Activated CD8-positive, alpha-beta memory T cell treated with anti-CD3 and anti-CD28 coated beads for 4 hours (primary cell): Measurements from ENCODE around the gene WDR62.

Experiments used
- DNase-seq, 2 donors: peaks; one replicate each; pipeline ENCODE4 v3.0.0-alpha.2; 2020; ENCODE audit warnings: low read depth in 2 of 2

Gene WDR62

GRCh38 chr19:36140304-36141038 lies 85.8 kb downstream of the WDR62 start:
- peak in 1 of 2 donors; percentile 17 for DNase-seq

GRCh38 chr19:36141039-36141927 lies 86.6 kb downstream of the WDR62 start:
- DNase-seq: peak; percentile 80

GRCh38 chr19:36142046-36142445 lies 87.3 kb downstream of the WDR62 start:
- DNase-seq: no peak

GRCh38 chr19:36142496-36142895 lies 87.8 kb downstream of the WDR62 start:
- no peak for DNase-seq

GRCh38 chr19:36144624-36145023 lies 89.9 kb downstream of the WDR62 start:
- no peak for DNase-seq

GRCh38 chr19:36149673-36150406 lies 95.1 kb downstream of the WDR62 start:
- DNase-seq: no peak

- no peak for DNase-seq
Observed at GRCh38 chr19:36150586-36150985, 95.9 kb downstream of the WDR62 start.

- DNase-seq: no peak
Observed at GRCh38 chr19:36151144-36152018, 96.7 kb downstream of the WDR62 start.

GRCh38 chr19:36152019-36152351 lies 97.3 kb downstream of the WDR62 start:
- no peak for DNase-seq

- no peak for DNase-seq
Observed at GRCh38 chr19:36152352-36153091, 97.8 kb downstream of the WDR62 start, which contains the start of gene COX7A1. TSS of gene COX7A1 (minus strand) at chr19:36152447. CDS start at chr19:36152407, 40 bp downstream.

- no peak for DNase-seq
Observed at GRCh38 chr19:36153126-36153525, 98.4 kb downstream of the WDR62 start.
